ENCODE data around the gene LAMC3. TPM values are rescaled to one million over a fixed set of nuclear protein-coding genes. Genes with fewer than 3 reads are reported as not detected.

Gene LAMC3
- polyA plus RNA-seq, 1 donor from 2014 or later = 0.04 TPM

- no peaks in the 10 kb centered on the region for H3K9me2 ChIP-seq (ENCODE audit: insufficient read depth, low read length)
- H3K27ac ChIP-seq (ENCODE audit: low read length) = no peak overlapping the region
- no peaks in the 10 kb centered on the region for H3K27me3 ChIP-seq (ENCODE audit: insufficient read depth, low read depth, low read length)
- no peak overlapping the region for H3K4me2 ChIP-seq (ENCODE audit: low read length)
- no peak overlapping the region for H3K4me3 ChIP-seq (ENCODE audit: low read length)
- no peaks in the 10 kb centered on the region for H3F3A ChIP-seq (ENCODE audit: insufficient read depth, low read length, poor library complexity, severe bottlenecking)
- no peak for TF ChIP-seq POLR2AphosphoS5 (IDR thresholded peaks at IDR 0.05)
- TF ChIP-seq CTCF (IDR thresholded peaks at IDR 0.05; ENCODE audit: poor library complexity, severe bottlenecking) = no peak
- TF ChIP-seq EZH2 (IDR thresholded peaks at IDR 0.05; ENCODE audit: borderline replicate concordance, insufficient read depth, low read length, poor library complexity, severe bottlenecking) = no peak
- TF ChIP-seq RAD21 (conservative IDR thresholded peaks at IDR 0.05) = no peak
- no peak for TF ChIP-seq REST (IDR thresholded peaks at IDR 0.05; ENCODE audit: borderline replicate concordance)
- no peak for TF ChIP-seq MXI1 (conservative IDR thresholded peaks at IDR 0.05; ENCODE audit: poor library complexity, severe bottlenecking)
- TF ChIP-seq SMC3 (conservative IDR thresholded peaks at IDR 0.05; ENCODE audit: poor library complexity) = no peak
- TF ChIP-seq TAF1 (IDR thresholded peaks at IDR 0.05; ENCODE audit: low read depth) = no peak
- no peak for TF ChIP-seq EP300 (conservative IDR thresholded peaks at IDR 0.05; ENCODE audit: poor library complexity, severe bottlenecking)
- no peak overlapping the region for H2AFZ ChIP-seq (ENCODE audit: low read depth, low read length)
- H3K79me2 ChIP-seq (replicated peaks; ENCODE audit: insufficient read depth, low read length) = no peaks in the 10 kb centered on the region
- H4K20me1 ChIP-seq (ENCODE audit: insufficient read depth) = no peaks in the 10 kb centered on the region
- no peaks in the 10 kb centered on the region for H3K36me3 ChIP-seq (ENCODE audit: insufficient read depth, low read length)
- H3K9ac ChIP-seq (ENCODE audit: low read length) = no peak overlapping the region
- no peaks in the 10 kb centered on the region for H3K9me3 ChIP-seq (ENCODE audit: low read length)
Observed at GRCh38 chr9:131027048-131027871, 18.3 kb downstream of the LAMC3 start.

- Histone ChIP-seq H3K9me3 (ENCODE audit: low read length) (no peaks in the 10 kb centered on the region), H4K20me1 (ENCODE audit: insufficient read depth) (no peaks in the 10 kb centered on the region), H3K27ac (ENCODE audit: low read length) (no peak overlapping the region), H3K9ac (ENCODE audit: low read length) (no peak overlapping the region), H3K4me3 (ENCODE audit: low read length) (no peak overlapping the region), H3K27me3 (ENCODE audit: insufficient read depth, low read depth, low read length) (no peaks in the 10 kb centered on the region), H3F3A (ENCODE audit: insufficient read depth, low read length, poor library complexity, severe bottlenecking) (no peaks in the 10 kb centered on the region), H3K4me2 (ENCODE audit: low read length) (no peak overlapping the region), H3K9me2 (ENCODE audit: insufficient read depth, low read length) (no peaks in the 10 kb centered on the region), H2AFZ (ENCODE audit: low read depth, low read length) (no peak overlapping the region), H3K79me2 (replicated peaks; ENCODE audit: insufficient read depth, low read length) (no peaks in the 10 kb centered on the region), H3K36me3 (ENCODE audit: insufficient read depth, low read length) (no peaks in the 10 kb centered on the region)
- no peak for TF ChIP-seq EZH2 (IDR thresholded peaks at IDR 0.05; ENCODE audit: borderline replicate concordance, insufficient read depth, low read length, poor library complexity, severe bottlenecking)
- no peak for TF ChIP-seq POLR2AphosphoS5 (IDR thresholded peaks at IDR 0.05)
- TF ChIP-seq RAD21 (conservative IDR thresholded peaks at IDR 0.05) = no peak
- no peak for TF ChIP-seq CTCF (IDR thresholded peaks at IDR 0.05; ENCODE audit: poor library complexity, severe bottlenecking)
- TF ChIP-seq REST (IDR thresholded peaks at IDR 0.05; ENCODE audit: borderline replicate concordance) = no peak
- TF ChIP-seq TAF1 (IDR thresholded peaks at IDR 0.05; ENCODE audit: low read depth) = no peak
- no peak for TF ChIP-seq EP300 (conservative IDR thresholded peaks at IDR 0.05; ENCODE audit: poor library complexity, severe bottlenecking)
- no peak for TF ChIP-seq MXI1 (conservative IDR thresholded peaks at IDR 0.05; ENCODE audit: poor library complexity, severe bottlenecking)
- no peak for TF ChIP-seq SMC3 (conservative IDR thresholded peaks at IDR 0.05; ENCODE audit: poor library complexity)
Observed at GRCh38 chr9:131027872-131028179, 18.9 kb downstream of the LAMC3 start.

All from neural cell (in vitro differentiated cells).